ENCODE data around the gene PTHLH. TPM values are rescaled to one million over a fixed set of nuclear protein-coding genes. Genes with fewer than 3 reads are reported as not detected.

The PTHLH gene
- total RNA-seq, 1 donor from 2014 or later, result 0.86 TPM

DNA sequence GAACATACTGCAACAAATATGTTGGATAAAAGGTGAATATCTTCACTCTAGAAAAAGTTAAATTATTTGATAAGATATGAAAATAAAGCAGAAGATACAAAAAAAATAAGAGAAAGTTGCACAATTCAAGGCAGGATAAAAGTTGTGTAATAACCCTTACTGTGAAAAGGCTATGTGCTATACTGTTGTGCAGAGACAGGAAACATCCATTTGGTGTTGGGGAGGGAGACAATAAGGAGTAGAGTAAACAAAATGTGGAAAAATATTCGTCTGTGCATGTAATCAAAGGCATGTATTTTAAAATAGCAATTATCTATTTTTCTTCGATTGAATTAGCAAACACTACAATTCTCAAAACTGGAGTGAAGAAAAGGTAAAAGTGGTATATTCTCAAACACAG, 34.8 kb downstream of the PTHLH start:
- no peak for DNase-seq (ENCODE audit: low spot score)

DNA sequence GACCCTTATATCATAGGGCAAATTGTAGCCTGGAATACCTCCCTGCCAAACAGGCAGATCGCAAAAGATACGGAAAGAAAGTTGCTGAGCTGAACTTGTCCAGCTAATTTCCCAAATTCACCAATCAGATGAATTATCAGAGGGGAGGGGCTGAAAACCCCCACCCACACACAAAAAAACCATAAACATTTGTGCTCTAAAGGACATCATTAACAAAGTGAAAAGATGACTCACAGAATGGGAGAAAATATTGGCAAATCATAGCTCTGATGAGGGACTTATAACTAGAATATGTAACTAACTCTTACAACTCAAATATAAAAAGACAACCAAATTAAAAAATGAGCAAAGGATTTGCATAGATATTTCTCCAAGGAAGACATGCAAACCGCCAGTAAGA, 36.3 kb downstream of the PTHLH start:
- no peak for DNase-seq (ENCODE audit: low spot score)

DNA sequence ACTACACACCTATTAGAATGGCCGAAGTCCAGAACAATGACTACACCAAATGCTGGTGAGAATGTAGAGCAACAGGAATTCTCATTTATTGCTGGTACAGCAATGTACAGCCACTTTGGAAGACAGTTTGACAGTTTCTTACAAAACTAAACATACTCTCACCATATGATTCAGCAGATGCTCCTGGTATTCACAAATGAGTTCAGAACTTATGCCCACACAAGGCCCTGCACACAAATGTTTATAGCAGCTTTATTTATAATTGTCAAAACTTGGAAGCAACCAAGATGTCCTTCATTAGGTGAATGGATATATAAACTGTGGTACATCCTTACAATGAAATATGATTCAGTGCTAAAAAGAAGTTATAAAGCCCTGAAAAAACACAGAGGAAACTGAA, 38.3 kb downstream of the PTHLH start:
- no peak for DNase-seq (ENCODE audit: low spot score)

DNA sequence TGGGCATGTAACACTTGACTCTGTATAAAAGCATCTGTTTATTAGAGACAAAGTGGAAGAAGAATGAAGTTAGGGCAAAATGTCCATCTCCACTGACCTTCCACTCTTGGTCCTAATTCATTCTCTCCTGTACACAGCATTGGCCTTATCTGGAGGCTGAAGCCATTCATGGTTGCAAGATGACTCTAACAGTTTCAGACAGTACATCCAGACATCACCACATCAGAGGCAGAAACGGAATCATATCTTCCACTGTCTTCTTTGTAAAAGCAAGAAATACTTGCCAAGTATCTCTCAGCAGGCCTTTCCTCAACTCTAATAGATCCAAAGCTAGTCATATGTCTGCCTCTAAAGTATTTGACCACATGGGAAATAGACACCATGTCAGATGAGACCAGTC, 41.1 kb downstream of the PTHLH start:
- DNase-seq (ENCODE audit: low spot score), result no peak

DNA sequence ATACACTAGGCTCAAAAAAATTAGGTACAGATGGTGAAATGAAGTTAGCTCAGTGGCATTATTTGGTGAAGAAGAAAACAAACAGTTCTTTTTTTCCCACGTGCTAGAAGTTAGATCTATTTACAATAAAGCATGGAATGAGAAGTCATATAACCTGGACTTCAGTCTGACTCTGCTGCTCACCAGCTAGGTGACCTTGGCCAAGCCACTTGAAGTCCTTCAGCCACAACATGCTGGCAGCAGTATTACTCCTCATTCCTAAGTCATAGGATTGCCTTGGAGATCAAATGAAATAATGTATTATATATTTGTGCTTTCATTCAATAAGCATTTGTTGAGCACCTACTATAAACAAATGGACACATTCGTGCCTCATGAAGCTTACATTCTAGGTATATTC, 45.2 kb downstream of the PTHLH start:
- DNase-seq (ENCODE audit: low spot score), result no peak

DNA sequence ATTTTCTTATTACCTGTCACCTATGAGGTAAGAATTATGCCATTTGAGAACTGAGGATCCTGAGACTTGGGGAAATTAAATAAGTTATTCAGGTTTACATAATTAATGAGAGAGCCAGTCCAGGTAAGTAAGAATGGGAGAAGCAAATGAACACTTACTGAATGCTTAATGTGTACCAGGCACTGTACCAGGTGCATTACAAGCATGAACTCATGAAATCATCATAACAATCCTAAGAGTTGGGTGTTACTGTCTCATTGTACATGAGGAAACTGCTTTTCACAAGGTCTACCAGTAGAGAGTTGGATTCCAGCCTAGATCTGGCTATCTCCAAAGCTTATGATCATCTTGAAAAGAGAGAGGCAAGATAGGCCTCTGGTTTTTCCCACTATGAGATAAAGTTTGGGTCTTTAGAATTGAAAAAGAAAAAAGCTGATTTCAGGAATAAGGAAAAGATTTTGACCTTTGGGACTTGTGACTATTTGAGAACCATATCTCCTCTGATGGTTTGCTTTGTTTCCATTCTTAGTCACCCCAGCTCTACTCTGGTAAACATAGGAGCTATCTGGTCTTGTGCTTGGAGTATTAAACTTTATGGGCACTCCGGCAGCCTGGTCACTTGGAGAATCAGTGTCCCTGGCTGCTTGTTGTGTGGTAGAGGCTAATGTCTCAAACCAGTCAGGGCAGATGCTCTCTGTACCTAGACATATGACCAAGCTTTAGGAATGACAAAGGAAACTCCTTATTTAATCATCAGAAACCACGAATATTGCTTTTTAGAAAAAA, 48.0 kb downstream of the PTHLH start:
- DNase-seq (ENCODE audit: low spot score), result no peak

DNA sequence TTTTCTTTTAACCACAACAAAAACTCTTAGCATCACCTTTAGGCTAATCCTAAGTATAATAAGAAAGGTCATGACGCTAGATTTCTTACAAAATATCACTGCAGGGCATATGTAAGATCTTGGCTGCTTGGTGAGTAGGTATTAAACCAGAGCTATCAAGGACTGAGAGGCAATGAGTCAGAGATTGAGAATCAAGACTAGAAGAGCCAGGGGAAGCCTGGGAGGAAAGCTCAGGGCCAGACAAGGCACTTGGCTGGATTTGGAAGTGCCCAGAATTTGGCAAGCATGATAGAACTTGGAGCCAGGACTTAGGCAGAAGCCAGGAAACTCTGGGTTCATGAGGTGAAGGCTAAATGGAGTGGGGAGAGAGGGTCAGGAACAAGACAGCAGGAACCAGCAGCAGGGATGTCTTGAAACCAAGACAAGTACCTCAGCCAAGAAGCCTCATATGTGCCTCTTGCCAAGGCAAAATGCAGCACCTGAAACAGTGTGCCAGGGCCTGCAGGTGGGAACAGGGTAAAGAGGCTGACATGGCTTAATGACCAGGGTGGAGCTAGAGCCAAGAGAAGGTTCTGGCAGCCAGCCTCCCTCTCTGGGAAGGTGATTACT, 49.9 kb downstream of the PTHLH start:
- DNase-seq (ENCODE audit: low spot score), result peak; percentile 46

DNA sequence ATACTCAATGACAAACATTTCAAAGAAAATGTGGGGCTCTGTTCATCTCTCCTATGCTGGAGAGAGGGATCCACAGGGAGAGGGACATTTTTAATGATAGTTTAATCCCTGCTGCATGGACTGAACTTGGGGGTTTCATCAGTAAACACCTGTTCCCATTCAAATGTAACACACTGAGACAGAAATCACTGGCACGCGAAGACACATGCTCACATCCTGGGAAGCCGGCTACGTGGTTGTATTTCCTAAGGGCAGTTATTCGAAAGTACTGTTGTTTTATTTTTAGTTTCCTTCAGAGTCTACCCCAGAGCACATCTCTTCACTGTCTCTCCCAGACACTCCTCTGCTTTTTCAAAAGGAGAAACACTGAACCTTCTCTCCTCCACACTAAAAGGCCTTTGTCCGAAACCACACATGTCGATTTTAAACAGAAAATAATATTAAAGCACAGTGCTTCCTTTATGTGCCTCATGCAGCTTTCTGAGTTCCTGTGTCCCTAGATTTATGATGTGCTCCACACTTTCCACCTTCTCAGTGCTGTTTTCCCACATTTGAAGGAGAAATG, 52.8 kb downstream of the PTHLH start:
- DNase-seq (ENCODE audit: low spot score), result no peak

DNA sequence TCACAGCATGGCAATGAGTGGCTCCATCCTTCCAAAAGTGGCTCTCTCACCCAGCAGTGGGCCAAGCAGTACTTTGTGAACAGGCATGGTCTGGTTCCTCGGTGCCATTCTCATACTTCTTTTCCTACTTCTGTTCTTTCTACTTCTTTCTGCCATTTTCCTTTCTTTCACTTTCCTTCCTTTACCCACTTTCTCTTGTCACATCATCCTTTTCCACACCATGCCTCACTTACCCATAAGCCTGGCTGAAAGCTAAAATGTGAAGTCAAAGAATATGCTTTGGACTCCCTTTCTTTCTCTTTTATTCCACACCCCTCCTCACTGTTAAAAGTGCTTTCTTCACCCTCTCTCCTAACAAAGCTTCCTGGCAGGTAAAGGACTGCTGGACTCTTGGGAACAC, 57.0 kb downstream of the PTHLH start:
- DNase-seq (ENCODE audit: low spot score), result no peak

DNA sequence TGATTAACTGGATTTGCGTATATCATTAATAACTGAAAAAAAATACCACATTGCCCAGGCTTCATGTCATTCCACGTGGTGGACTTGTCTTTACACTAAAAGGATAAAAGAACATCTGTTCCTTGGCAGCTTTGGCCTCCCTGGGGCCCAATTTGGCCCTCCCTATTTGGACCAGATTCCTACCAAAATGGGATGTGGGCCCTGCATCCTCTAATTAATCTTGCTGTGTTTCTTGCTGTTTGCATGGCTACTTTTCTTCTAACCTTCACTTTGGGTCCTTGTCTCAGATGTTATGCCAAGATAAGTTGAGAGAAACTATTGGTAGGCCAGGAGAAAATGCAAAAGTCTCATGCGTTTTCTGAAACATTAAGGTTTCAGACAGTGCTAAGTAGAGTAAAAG, 57.5 kb downstream of the PTHLH start:
- no peak for DNase-seq (ENCODE audit: low spot score)

DNA sequence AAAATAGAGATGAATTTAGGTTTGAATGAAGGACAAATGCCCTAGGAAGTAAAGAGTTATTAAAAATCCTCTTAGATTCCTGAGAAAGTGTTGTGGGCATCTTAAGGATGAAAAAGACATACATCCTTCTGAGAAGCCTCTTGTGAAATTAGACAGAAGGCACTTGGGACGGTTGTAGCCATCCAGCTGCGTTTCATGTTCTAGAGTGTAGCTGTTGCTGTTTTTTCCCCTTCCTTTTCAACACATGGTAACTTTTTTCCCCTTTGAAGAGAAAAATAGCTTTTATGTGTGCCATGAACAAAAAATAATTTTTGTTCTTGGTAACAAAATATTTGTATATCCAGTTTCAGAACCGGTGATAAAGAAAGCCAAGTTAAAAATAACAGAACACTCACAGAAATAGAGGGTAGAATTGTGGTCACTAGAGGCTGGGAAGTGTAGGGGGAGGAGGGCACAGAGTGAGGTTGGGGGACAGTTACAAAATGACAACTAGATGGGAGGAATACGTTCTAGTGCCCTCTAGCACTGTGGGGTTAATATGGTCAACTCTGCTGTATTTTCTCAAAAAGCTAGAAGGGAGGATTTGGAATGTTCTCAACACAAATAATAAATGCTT, 58.4 kb downstream of the PTHLH start:
- DNase-seq (ENCODE audit: low spot score), result no peak

DNA sequence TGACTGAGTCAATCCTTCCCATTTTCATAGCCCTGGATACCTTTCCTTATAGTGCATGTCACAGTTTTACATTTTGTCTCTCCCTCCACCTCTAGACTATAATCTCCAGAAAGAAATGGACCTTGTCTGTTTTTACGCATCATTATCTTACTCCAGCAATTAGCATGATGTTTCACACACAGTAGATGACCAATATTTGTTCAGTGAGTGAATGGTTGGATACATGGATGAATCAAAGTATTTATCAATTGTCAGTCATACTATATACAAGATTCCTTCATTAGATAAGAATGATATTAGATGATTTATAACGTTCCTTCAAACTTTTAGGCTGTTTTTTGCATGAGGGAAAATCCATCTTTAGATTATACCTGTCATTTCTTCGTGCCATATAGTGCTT, 61.1 kb downstream of the PTHLH start:
- no peak for DNase-seq (ENCODE audit: low spot score)

Other genes starting within 250 kb of the PTHLH start
- gene KLHL42, start 192.5 kb downstream of the PTHLH start, total RNA-seq, result 38.4 TPM
- gene MANSC4, start 192.5 kb downstream of the PTHLH start, total RNA-seq, result not detected
- gene CCDC91, start 217.7 kb upstream of the PTHLH start, total RNA-seq, result 33.5 TPM